ENCODE results near the gene SLC18A3. TPM values are rescaled to one million over a fixed set of nuclear protein-coding genes. Genes with fewer than 3 reads are reported as not detected.

The SLC18A3 gene
- total and polyA plus RNA-seq, 3 donors from 2014 or later, result not detected

GRCh38 chr10:49615213-49615612 is 5.1 kb downstream of the SLC18A3 start:
- Histone ChIP-seq H3K27me3 (no peaks in the 10 kb centered on the region), H3K9me3 (no peaks in the 10 kb centered on the region), H3K4me1 (peaks cover 5% of the 10 kb centered on the region), H3K36me3 (ENCODE audit: low read depth, missing control alignments) (no peaks in the 10 kb centered on the region), H3K4me3 (no peak overlapping the region), H3K27ac (no peak overlapping the region)
- WGBS, 2 donors, result 69 to 89% methylated on average over 3 to 5 of the region's 5 CpGs
- DNase-seq, result no peak
- no peak for TF ChIP-seq POLR2A (IDR thresholded peaks at IDR 0.05)
- TF ChIP-seq CTCF (IDR thresholded peaks at IDR 0.05), result no peak
- intact Hi-C loops (cut with DNase I; ENCODE audit: low total_unique reads), result no loop called here

GRCh38 chr10:49615721-49616120 is 5.6 kb downstream of the SLC18A3 start:
- Histone ChIP-seq H3K9me3 (no peaks in the 10 kb centered on the region), H3K27ac (no peak overlapping the region), H3K27me3 (no peaks in the 10 kb centered on the region), H3K4me3 (no peak overlapping the region), H3K36me3 (ENCODE audit: low read depth, missing control alignments) (no peaks in the 10 kb centered on the region), H3K4me1 (peaks cover 2% of the 10 kb centered on the region)
- no peak for DNase-seq
- intact Hi-C loops (cut with DNase I; ENCODE audit: low total_unique reads), result no loop called here
- WGBS, 2 donors, result 70 to 75% methylated on average over 4 to 5 of the region's 5 CpGs
- TF ChIP-seq CTCF (IDR thresholded peaks at IDR 0.05), result no peak
- no peak for TF ChIP-seq POLR2A (IDR thresholded peaks at IDR 0.05)

GRCh38 chr10:49616421-49617101 is 6.5 kb downstream of the SLC18A3 start:
- Histone ChIP-seq H3K9me3 (no peaks in the 10 kb centered on the region), H3K4me1 (no peaks in the 10 kb centered on the region), H3K36me3 (ENCODE audit: low read depth, missing control alignments) (no peaks in the 10 kb centered on the region), H3K4me3 (no peak overlapping the region), H3K27ac (no peak overlapping the region), H3K27me3 (no peaks in the 10 kb centered on the region)
- 66 to 72% methylated on average over 4 to 6 of the region's 6 CpGs for WGBS, 2 donors
- TF ChIP-seq CTCF (IDR thresholded peaks at IDR 0.05) (no peak), POLR2A (IDR thresholded peaks at IDR 0.05) (no peak)
- DNase-seq, result no peak
- intact Hi-C loops (cut with DNase I; ENCODE audit: low total_unique reads), result no loop called here

- no peaks in the 10 kb centered on the region for H3K4me1 ChIP-seq
- DNase-seq, result no peak
- 65 to 70% methylated on average over 2 to 7 of the region's 7 CpGs for WGBS, 2 donors
- TF ChIP-seq CTCF (IDR thresholded peaks at IDR 0.05), result no peak
- TF ChIP-seq POLR2A (IDR thresholded peaks at IDR 0.05), result no peak
- no peaks in the 10 kb centered on the region for H3K36me3 ChIP-seq (ENCODE audit: low read depth, missing control alignments)
- no peak overlapping the region for H3K27ac ChIP-seq
- no peak overlapping the region for H3K4me3 ChIP-seq
- H3K27me3 ChIP-seq, result no peaks in the 10 kb centered on the region
- intact Hi-C loops (cut with DNase I; ENCODE audit: low total_unique reads), result no loop called here
- H3K9me3 ChIP-seq, result no peaks in the 10 kb centered on the region
These were observed 7.3 kb downstream of the SLC18A3 start for GRCh38 chr10:49617121-49618020.

Data from testis (tissue), 3 donors.